ENCODE results near the gene FASTK. TPM values are rescaled to one million over a fixed set of nuclear protein-coding genes. Genes with fewer than 3 reads are reported as not detected.
A peak's percentile ranks its signal among the peaks of the same experiment; 100 is the strongest.

FASTK gene
- total and polyA plus RNA-seq, 5 donors from 2014 or later: 39.5 to 92.4 (median 49.2) TPM

- peak overlapping the region in 2 of 4 donors; percentile 43 for H3K4me3 Mint-ChIP-seq
Observed at GRCh38 chr7:151065516-151065915, 15.1 kb downstream of the FASTK start.

GRCh38 chr7:151064993-151065392 is 15.6 kb downstream of the FASTK start:
- peaks cover 35% of the 10 kb centered on the region for H3K36me3 ChIP-seq (ENCODE audit: control insufficient read depth, insufficient read depth, low read length)
- Mint-ChIP-seq H3K4me3 (no peak overlapping the region), H3K27ac (no peak overlapping the region), H3K36me3 (peaks cover 11% of the 10 kb centered on the region), H3K27me3 (no peaks in the 10 kb centered on the region), H3K9me3 (no peaks in the 10 kb centered on the region), H3K4me1 (peaks cover 0 to 20% (median 3%) of the 10 kb centered on the region in 4 donors)
- DNase-seq (no peak), ATAC-seq (ENCODE audit: low read depth in 2 of 2) (no peak)
- H3K27me3 ChIP-seq (ENCODE audit: control insufficient read depth, insufficient read depth, low read length): no peaks in the 10 kb centered on the region
- no peak overlapping the region for H3K4me3 ChIP-seq (ENCODE audit: low read depth, low read length)
- H3K9me3 ChIP-seq (ENCODE audit: control insufficient read depth in 2 of 2, low read length in 2 of 2): no peaks in the 10 kb centered on the region
- peaks cover 15% of the 10 kb centered on the region for H3K4me1 ChIP-seq (ENCODE audit: control insufficient read depth, insufficient read depth, low read length, poor library complexity, severe bottlenecking)
- H3K27ac ChIP-seq (ENCODE audit: insufficient read depth, low read length, poor library complexity, severe bottlenecking): no peak overlapping the region

More at GRCh38 chr7:151065516-151065915, 15.1 kb downstream of the FASTK start:
- H3K27ac ChIP-seq (ENCODE audit: insufficient read depth, low read length, poor library complexity, severe bottlenecking): no peak overlapping the region
- no peak overlapping the region for H3K27ac Mint-ChIP-seq
- no peak for ATAC-seq (ENCODE audit: low read depth in 2 of 2)
- H3K36me3 Mint-ChIP-seq: peaks cover 11% of the 10 kb centered on the region
- H3K4me3 ChIP-seq (ENCODE audit: low read depth, low read length): no peak overlapping the region
- no peaks in the 10 kb centered on the region for H3K27me3 ChIP-seq (ENCODE audit: control insufficient read depth, insufficient read depth, low read length)
- H3K4me1 Mint-ChIP-seq: peaks cover 0 to 14% (median 3%) of the 10 kb centered on the region in 4 donors
- no peaks in the 10 kb centered on the region for H3K27me3 Mint-ChIP-seq
- H3K4me1 ChIP-seq (ENCODE audit: control insufficient read depth, insufficient read depth, low read length, poor library complexity, severe bottlenecking): peaks cover 10% of the 10 kb centered on the region
- peaks cover 36% of the 10 kb centered on the region for H3K36me3 ChIP-seq (ENCODE audit: control insufficient read depth, insufficient read depth, low read length)
- no peak for DNase-seq
- H3K9me3 ChIP-seq (ENCODE audit: control insufficient read depth in 2 of 2, low read length in 2 of 2): no peaks in the 10 kb centered on the region
- no peaks in the 10 kb centered on the region for H3K9me3 Mint-ChIP-seq

DNA sequence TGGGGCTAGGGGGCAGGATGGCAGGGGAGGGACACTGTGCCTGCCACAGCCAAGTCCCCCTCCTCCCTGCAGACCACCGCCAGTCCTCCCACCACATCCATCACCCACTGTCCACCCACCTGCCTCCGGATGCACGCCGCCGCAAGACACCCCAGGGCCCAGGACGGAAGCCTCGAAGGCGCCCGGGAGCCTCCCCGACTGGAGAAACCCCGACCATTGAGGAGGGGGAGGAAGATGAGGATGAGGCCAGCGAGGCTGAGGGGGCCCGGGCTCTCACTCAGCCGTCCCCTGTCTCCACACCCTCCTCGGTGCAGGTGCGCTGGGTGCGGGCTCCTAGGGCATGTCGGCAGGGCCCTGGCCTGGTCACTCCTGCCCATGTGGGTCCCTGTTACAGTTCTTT is 16.2 kb downstream of the FASTK start:
- DNase-seq (no peak), ATAC-seq (ENCODE audit: low read depth in 2 of 2) (no peak)
- Mint-ChIP-seq H3K36me3 (peaks cover 11% of the 10 kb centered on the region), H3K27me3 (no peaks in the 10 kb centered on the region), H3K27ac (no peak overlapping the region), H3K4me3 (no peak overlapping the region), H3K9me3 (no peaks in the 10 kb centered on the region), H3K4me1 (peaks cover 0 to 20% (median 3%) of the 10 kb centered on the region in 4 donors)
- Histone ChIP-seq H3K4me1 (ENCODE audit: control insufficient read depth, insufficient read depth, low read length, poor library complexity, severe bottlenecking) (peaks cover 19% of the 10 kb centered on the region), H3K27me3 (ENCODE audit: control insufficient read depth, insufficient read depth, low read length) (no peaks in the 10 kb centered on the region), H3K4me3 (ENCODE audit: low read depth, low read length) (no peak overlapping the region), H3K27ac (ENCODE audit: insufficient read depth, low read length, poor library complexity, severe bottlenecking) (no peak overlapping the region), H3K9me3 (ENCODE audit: control insufficient read depth in 2 of 2, low read length in 2 of 2) (no peaks in the 10 kb centered on the region), H3K36me3 (ENCODE audit: control insufficient read depth, insufficient read depth, low read length) (peaks cover 30% of the 10 kb centered on the region)

- H3K36me3 Mint-ChIP-seq: peaks cover 7% of the 10 kb centered on the region
- Histone ChIP-seq H3K4me1 (ENCODE audit: control insufficient read depth, insufficient read depth, low read length, poor library complexity, severe bottlenecking) (peaks cover 30% of the 10 kb centered on the region), H3K27ac (ENCODE audit: insufficient read depth, low read length, poor library complexity, severe bottlenecking) (no peak overlapping the region), H3K4me3 (ENCODE audit: low read depth, low read length) (no peak overlapping the region), H3K9me3 (ENCODE audit: control insufficient read depth in 2 of 2, low read length in 2 of 2) (no peaks in the 10 kb centered on the region), H3K36me3 (ENCODE audit: control insufficient read depth, insufficient read depth, low read length) (peaks cover 24% of the 10 kb centered on the region), H3K27me3 (ENCODE audit: control insufficient read depth, insufficient read depth, low read length) (no peaks in the 10 kb centered on the region)
- H3K27me3 Mint-ChIP-seq: no peaks in the 10 kb centered on the region
- no peaks in the 10 kb centered on the region for H3K9me3 Mint-ChIP-seq
- no peak for ATAC-seq (ENCODE audit: low read depth in 2 of 2)
- peak overlapping the region in 1 of 3 donors; percentile 76 for H3K27ac Mint-ChIP-seq
- peaks cover 0 to 29% (median 6%) of the 10 kb centered on the region in 4 donors for H3K4me1 Mint-ChIP-seq
- H3K4me3 Mint-ChIP-seq: peak overlapping the region in 1 of 4 donors; percentile 32
- DNase-seq: no peak
Observed at GRCh38 chr7:151063212-151063561, 17.4 kb downstream of the FASTK start.

DNA sequence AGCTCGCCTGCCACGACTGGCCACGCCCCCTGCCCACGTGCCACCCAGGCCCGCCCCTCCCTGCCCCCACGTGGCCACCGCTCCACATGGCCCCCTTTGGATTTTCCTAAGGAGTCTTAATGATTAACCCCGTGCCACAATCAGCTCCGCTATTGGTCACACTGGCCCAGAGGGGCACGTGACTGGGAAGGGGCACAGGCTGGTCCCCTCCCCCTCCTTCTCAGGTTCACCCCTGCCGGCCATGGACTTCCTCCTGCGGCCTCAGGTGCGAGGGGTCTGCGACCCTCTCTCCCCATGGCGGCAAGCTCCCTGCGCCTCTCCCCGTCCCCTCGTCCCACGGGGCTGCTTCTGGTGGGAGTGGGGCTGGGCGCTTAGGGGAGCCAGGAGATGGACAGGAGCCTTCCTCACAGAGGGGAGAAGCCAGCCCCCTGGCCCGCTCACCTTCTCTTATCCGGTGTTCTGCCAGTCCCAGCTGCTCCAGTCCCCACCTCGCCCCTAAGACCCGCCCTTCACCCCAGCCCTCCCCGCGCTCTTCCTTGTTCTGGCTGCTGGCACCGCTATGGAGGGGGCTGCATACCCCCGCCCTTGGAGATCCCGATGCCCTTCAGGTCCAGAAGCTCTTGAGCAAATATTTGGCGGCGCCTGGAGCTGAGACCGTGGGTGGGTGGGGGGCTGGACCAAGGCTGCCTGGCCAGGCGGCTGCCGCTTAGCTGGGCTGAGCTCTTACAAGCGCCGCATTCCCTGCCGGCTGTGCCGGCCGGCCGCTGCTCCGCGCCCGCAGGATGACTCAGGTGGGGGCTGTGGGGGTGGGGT is 18.0 kb downstream of the FASTK start:
- no peak overlapping the region for H3K4me3 Mint-ChIP-seq
- no peak overlapping the region for H3K4me3 ChIP-seq (ENCODE audit: low read depth, low read length)
- H3K27ac Mint-ChIP-seq: no peak overlapping the region
- no peaks in the 10 kb centered on the region for H3K9me3 Mint-ChIP-seq
- H3K4me1 Mint-ChIP-seq: peaks cover 0 to 33% (median 9%) of the 10 kb centered on the region in 4 donors
- DNase-seq (no peak), ATAC-seq (ENCODE audit: low read depth in 2 of 2) (no peak)
- H3K4me1 ChIP-seq (ENCODE audit: control insufficient read depth, insufficient read depth, low read length, poor library complexity, severe bottlenecking): peaks cover 31% of the 10 kb centered on the region
- H3K27ac ChIP-seq (ENCODE audit: insufficient read depth, low read length, poor library complexity, severe bottlenecking): no peak overlapping the region
- H3K9me3 ChIP-seq (ENCODE audit: control insufficient read depth in 2 of 2, low read length in 2 of 2): no peaks in the 10 kb centered on the region
- no peaks in the 10 kb centered on the region for H3K27me3 ChIP-seq (ENCODE audit: control insufficient read depth, insufficient read depth, low read length)
- H3K36me3 Mint-ChIP-seq: peaks cover 7% of the 10 kb centered on the region
- H3K36me3 ChIP-seq (ENCODE audit: control insufficient read depth, insufficient read depth, low read length): peaks cover 19% of the 10 kb centered on the region
- H3K27me3 Mint-ChIP-seq: no peaks in the 10 kb centered on the region

GRCh38 chr7:151062111-151062398 is 18.6 kb downstream of the FASTK start:
- Histone ChIP-seq H3K4me1 (ENCODE audit: control insufficient read depth, insufficient read depth, low read length, poor library complexity, severe bottlenecking) (peaks cover 37% of the 10 kb centered on the region), H3K36me3 (ENCODE audit: control insufficient read depth, insufficient read depth, low read length) (peaks cover 13% of the 10 kb centered on the region), H3K4me3 (ENCODE audit: low read depth, low read length) (no peak overlapping the region), H3K27ac (ENCODE audit: insufficient read depth, low read length, poor library complexity, severe bottlenecking) (no peak overlapping the region), H3K9me3 (ENCODE audit: control insufficient read depth in 2 of 2, low read length in 2 of 2) (no peaks in the 10 kb centered on the region), H3K27me3 (ENCODE audit: control insufficient read depth, insufficient read depth, low read length) (no peaks in the 10 kb centered on the region)
- peaks cover 0 to under 1% (median 0%) of the 10 kb centered on the region in 7 donors for H3K9me3 Mint-ChIP-seq
- DNase-seq (no peak), ATAC-seq (ENCODE audit: low read depth in 2 of 2) (no peak)
- peak overlapping the region; percentile 26 to 89 (median 54) for H3K4me3 Mint-ChIP-seq
- no peaks in the 10 kb centered on the region for H3K27me3 Mint-ChIP-seq
- peaks cover 7% of the 10 kb centered on the region for H3K36me3 Mint-ChIP-seq
- peak overlapping the region in 1 of 3 donors; percentile 87 for H3K27ac Mint-ChIP-seq
- H3K4me1 Mint-ChIP-seq: peaks cover 0 to 38% (median 12%) of the 10 kb centered on the region in 4 donors

- H3K27me3 Mint-ChIP-seq: no peaks in the 10 kb centered on the region
- peaks cover 0 to 1% (median 0%) of the 10 kb centered on the region in 7 donors for H3K9me3 Mint-ChIP-seq
- Histone ChIP-seq H3K36me3 (ENCODE audit: control insufficient read depth, insufficient read depth, low read length) (peaks cover 9% of the 10 kb centered on the region), H3K27me3 (ENCODE audit: control insufficient read depth, insufficient read depth, low read length) (no peaks in the 10 kb centered on the region), H3K9me3 (ENCODE audit: control insufficient read depth in 2 of 2, low read length in 2 of 2) (no peaks in the 10 kb centered on the region), H3K27ac (ENCODE audit: insufficient read depth, low read length, poor library complexity, severe bottlenecking) (no peak overlapping the region), H3K4me1 (ENCODE audit: control insufficient read depth, insufficient read depth, low read length, poor library complexity, severe bottlenecking) (peaks cover 41% of the 10 kb centered on the region), H3K4me3 (ENCODE audit: low read depth, low read length) (no peak overlapping the region)
- H3K4me1 Mint-ChIP-seq: peaks cover 0 to 44% (median 12%) of the 10 kb centered on the region in 4 donors
- no peak for ATAC-seq (ENCODE audit: low read depth in 2 of 2)
- H3K36me3 Mint-ChIP-seq: peaks cover 7% of the 10 kb centered on the region
- H3K4me3 Mint-ChIP-seq: peak overlapping the region; percentile 87 to 97 (median 89)
- peak overlapping the region; percentile 87 to 93 (median 93) for H3K27ac Mint-ChIP-seq
- DNase-seq: no peak
Observed at GRCh38 chr7:151061213-151062110, 19.1 kb downstream of the FASTK start.
